Regular cardiac myocyte (primary cell): ENCODE results near the gene CSTPP1. TPM values are rescaled to one million over a fixed set of nuclear protein-coding genes. Genes with fewer than 3 reads are reported as not detected.

Experiments
- total RNA-seq: library from RNA; depleted of rRNA; stranded (reverse); fragments of >200 nt; gene quantifications from 2 replicates; pipeline ENCODE4 v1.2.3, GENCODE V29; 2014

The CSTPP1 gene, protein sequence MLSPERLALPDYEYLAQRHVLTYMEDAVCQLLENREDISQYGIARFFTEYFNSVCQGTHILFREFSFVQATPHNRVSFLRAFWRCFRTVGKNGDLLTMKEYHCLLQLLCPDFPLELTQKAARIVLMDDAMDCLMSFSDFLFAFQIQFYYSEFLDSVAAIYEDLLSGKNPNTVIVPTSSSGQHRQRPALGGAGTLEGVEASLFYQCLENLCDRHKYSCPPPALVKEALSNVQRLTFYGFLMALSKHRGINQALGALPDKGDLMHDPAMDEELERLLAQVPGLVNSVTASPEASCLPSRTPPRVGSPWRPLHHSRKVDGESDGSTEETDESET
- 11.0 and 15.1 TPM in 2 replicates for total RNA-seq

DNA sequence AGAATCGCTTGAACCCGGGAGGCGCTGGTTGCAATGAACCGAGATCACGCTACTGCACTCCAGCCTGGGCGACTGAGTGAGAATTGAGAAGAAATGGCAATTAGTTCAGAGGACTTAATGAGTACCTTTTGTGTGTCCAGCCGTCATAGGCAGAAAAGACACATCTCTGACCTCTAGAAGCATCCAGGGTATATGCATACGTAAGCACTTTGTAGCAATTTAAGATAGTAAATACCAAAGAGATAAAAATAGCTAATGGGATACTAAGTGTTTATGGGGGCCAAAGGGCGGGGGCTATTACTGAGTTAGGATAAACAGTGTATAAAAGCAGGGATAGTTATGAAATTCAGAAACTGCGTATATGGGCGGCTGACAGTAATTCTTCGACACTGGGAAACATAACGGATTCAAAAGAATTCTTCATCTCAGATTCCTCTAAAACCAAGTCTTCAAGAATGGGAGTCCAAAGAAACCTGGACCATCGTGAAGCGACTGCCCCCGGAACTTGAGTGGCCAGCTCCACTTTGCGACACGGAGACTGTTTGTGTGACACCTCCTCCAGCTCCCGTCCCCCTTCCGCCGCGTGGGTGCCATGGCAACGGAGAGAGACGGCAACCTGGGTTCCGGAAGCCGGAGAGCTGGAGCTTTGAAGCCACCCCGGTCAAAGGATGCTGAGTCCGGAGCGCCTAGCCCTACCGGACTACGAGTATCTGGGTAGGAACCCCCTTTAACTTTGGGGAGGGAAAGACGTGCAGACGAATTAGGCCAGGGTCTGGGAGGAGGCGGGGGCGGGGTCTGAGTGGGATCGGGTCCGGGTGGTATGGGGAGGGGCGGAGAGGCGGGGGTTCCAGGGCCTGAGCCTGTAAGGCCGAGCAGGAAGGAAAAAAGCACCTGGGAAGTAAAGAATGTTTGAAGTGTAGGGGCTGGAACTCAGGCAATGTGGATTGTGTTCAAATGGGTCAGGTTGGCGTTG lies at the start of gene CSTPP1:
Gene CSTPP1, plus strand, starts transcription at position 624 of the 973 bp plus-strand sequence. Its CDS starts 45 bp downstream, at position 669.

DNA sequence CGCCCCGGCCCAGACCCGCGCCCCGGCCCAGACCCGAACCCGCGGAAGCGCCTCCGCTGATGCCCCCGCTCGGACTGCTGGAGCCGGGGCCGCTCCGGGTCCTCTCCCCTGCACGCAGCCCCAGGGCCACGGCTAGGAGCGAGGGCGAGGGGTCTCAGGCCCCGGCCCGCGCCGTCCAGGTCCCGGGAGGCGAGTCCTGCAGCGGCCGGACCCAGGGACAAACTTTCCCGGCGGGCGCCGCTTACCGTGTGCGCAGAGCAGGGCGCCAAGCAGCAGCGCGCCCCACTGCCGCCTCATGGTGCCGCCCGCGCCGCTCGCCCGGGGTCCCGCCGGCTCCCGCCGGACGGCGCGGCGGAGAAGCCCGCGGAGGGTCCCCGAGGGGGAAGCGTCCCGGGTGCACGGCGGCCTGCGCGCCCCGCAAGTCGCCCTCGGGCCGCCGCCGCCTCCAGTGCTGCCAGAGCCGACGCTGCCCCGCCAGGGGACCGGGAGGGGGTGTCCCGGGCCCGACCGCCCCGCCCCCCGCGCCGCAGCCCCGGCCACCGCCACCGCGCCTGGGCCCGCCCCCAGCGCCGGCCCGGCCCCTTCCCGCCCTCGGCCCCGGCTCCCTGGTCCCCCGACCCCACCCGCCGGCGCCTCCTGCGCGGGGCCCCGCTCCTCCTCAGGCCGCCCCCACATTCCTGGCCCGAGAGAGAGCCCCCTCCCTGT lies 18.3 kb upstream of the CSTPP1 start, which contains the start of gene LRP4:
Gene LRP4, minus strand, starts transcription at position 468 of the 705 bp plus-strand sequence. Its CDS starts 171 bp downstream, at position 297.

DNA sequence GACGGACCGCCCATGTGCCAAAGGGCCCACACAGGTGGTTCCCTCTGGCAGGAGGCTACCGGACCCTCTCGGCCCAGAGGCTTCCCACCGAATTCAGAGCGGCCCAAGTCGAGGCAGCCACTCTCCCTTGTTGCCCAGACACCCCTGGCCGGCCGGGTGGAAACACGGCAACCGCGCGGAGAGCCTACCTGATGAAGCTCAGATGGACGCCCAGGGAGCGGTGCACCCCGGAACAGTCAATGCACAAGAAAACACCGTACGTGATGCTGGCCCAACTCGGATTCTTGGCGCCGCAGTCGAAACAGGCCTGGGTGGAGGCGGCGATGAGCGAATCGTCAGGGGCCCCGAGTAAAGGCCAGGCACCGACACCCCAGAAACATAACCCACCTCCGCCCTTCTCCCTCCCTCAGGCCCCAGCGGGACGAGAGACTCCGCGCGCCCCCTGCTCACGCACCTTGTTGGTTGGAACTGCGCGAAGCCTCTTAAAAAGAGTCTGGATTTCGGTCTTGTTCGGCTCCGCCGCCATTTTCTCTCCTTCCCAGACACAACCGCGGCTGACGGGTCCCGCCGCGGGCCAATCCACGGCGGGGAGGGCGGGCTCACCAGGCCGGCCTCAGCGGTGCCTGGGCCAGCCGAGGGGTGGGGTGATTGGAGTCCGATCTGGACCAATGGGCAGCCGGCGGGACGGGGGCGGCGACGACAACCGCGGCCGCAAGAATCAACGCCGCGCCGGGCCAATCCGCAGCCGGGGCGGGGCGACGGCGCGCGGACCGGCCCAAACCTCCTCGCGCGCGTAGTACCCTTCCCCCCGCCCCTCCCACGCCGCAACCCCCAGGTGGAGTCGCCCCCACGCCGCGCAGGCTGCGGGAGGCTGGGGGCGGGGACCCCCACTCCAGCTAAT lies 240.0 kb downstream of the CSTPP1 start, which contains the start of gene ARFGAP2:
Gene ARFGAP2, minus strand, starts transcription at position 552 of the 901 bp plus-strand sequence. Its CDS starts 26 bp downstream, at position 526.

DNA sequence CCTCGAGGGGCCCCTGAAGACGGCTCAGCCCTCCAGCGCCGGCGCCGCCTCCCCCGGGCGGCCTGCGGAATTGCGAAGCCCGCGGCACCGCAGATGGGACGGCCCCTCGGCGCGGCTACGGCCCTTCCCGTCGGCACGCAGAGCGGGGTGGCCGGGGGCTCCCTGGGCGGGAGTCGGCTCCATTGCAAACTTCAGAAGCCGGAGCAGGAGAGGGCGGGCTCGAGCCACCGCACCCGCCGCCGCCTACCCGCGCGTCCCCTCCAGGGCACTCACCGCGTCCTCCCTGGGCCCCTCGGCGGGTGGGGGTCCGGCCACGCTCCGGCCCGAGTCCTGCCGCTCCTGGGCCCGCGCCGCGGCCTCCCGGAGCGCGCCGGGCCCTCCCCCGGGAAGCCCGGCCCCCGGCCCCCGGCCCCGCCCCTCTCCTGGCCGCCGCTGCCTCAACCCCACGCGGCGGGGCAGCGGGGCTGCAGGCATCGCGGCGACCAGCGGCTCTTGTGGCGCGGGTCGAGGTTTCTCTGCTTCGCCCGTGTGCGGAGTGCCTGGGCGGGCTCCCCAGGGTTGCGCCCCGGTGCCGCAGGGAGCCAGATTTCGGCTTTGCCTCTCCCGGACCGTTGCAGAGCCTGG lies 249.6 kb downstream of the CSTPP1 start, which contains the start of gene PACSIN3:
Gene PACSIN3, minus strand, starts transcription at position 359 of the 624 bp plus-strand sequence. CDS start 3,707 bp downstream, outside the sequence.

Other genes starting within 250 kb of the CSTPP1 start
- 33.3 and 35.1 TPM in 2 replicates for gene ARHGAP1, start 236.1 kb upstream of the CSTPP1 start, total RNA-seq
- gene ZNF408, start 235.7 kb upstream of the CSTPP1 start, total RNA-seq, result 8.6 and 9.0 TPM in 2 replicates
- gene F2, start 217.5 kb upstream of the CSTPP1 start, total RNA-seq, result 0.19 and 0.28 TPM in 2 replicates
- gene CKAP5, start 90.5 kb upstream of the CSTPP1 start, total RNA-seq, result 55.5 and 85.3 TPM in 2 replicates
- gene LRP4, start 18.2 kb upstream of the CSTPP1 start, total RNA-seq, result 5.1 and 6.5 TPM in 2 replicates
- 114 TPM in 2 replicates for gene ARFGAP2, start 240.1 kb downstream of the CSTPP1 start, total RNA-seq
- gene PACSIN3, start 249.7 kb downstream of the CSTPP1 start, total RNA-seq, result 23.6 and 37.8 TPM in 2 replicates